ACC112 (cell line): ENCODE data around the gene PNP.
"Not testable (repeated sequence)": the region's sequence is repeated elsewhere in the genome, so short reads cannot be mapped to it uniquely, and the experiment has no call there.

ENCODE experiments used
- H2AFZ ChIP-seq: fragments of 200-600 bp; sonication (generic); one replicate; pipeline ENCODE4 v1.6.0; 2017; ENCODE audit warnings: antibody characterized with exemption, low read length; ENCODE audit not compliant: unreplicated experiment
- H3K27ac ChIP-seq: fragments of 200-600 bp; sonication (generic); 2 replicates; pipeline ENCODE4 v1.5.1; 2014; ENCODE audit warnings: low read depth, mild to moderate bottlenecking, antibody characterized with exemption, low read length, moderate library complexity
- H3K27me3 ChIP-seq: fragments of 200-600 bp; sonication (generic); 2 replicates; pipeline ENCODE4 v1.6.1; 2014; ENCODE audit warnings: mild to moderate bottlenecking, antibody characterized with exemption, low read length, moderate library complexity, mixed read lengths; ENCODE audit not compliant: insufficient read depth
- H3K36me3 ChIP-seq: fragments of 200-600 bp; sonication (generic); 2 replicates; pipeline ENCODE4 v1.6.1; 2016; ENCODE audit warnings: mild to moderate bottlenecking, antibody characterized with exemption, low read length, moderate library complexity, mixed read lengths; ENCODE audit not compliant: insufficient read depth
- H3K4me1 ChIP-seq: fragments of 200-600 bp; sonication (generic); one replicate; pipeline ENCODE4 v1.6.1; 2016; ENCODE audit warnings: low read length, mixed read lengths; ENCODE audit not compliant: insufficient read depth, unreplicated experiment, control insufficient read depth
- H3K4me3 ChIP-seq: fragments of 200-600 bp; sonication (generic); 2 replicates; pipeline ENCODE4 v1.5.1; 2014; ENCODE audit warnings: mild to moderate bottlenecking, low read depth, low read length
- H3K79me2 ChIP-seq: fragments of 200-600 bp; sonication (generic); one replicate; pipeline ENCODE4 v1.6.0; 2016; ENCODE audit warnings: low read length; ENCODE audit not compliant: control insufficient read depth, unreplicated experiment, insufficient read depth

Gene PNP

GRCh38 chr14:20492486-20492885, 23.3 kb downstream of the PNP start:
- Histone ChIP-seq H2AFZ (no peak overlapping the region), H3K79me2 (no peaks in the 10 kb centered on the region), H3K27me3 (no peaks in the 10 kb centered on the region), H3K4me1 (peaks cover 34% of the 10 kb centered on the region), H3K4me3 (no peak overlapping the region), H3K36me3 (no peaks in the 10 kb centered on the region), H3K27ac (no peak overlapping the region)

- peaks cover 34% of the 10 kb centered on the region for H3K4me1 ChIP-seq
- no peaks in the 10 kb centered on the region for H3K79me2 ChIP-seq
- H3K36me3 ChIP-seq = no peaks in the 10 kb centered on the region
- H3K27ac ChIP-seq = no peak overlapping the region
- no peaks in the 10 kb centered on the region for H3K27me3 ChIP-seq
- H2AFZ ChIP-seq = no peak overlapping the region
- H3K4me3 ChIP-seq = no peak overlapping the region
Measured at GRCh38 chr14:20493634-20494033, 24.4 kb downstream of the PNP start.

DNA sequence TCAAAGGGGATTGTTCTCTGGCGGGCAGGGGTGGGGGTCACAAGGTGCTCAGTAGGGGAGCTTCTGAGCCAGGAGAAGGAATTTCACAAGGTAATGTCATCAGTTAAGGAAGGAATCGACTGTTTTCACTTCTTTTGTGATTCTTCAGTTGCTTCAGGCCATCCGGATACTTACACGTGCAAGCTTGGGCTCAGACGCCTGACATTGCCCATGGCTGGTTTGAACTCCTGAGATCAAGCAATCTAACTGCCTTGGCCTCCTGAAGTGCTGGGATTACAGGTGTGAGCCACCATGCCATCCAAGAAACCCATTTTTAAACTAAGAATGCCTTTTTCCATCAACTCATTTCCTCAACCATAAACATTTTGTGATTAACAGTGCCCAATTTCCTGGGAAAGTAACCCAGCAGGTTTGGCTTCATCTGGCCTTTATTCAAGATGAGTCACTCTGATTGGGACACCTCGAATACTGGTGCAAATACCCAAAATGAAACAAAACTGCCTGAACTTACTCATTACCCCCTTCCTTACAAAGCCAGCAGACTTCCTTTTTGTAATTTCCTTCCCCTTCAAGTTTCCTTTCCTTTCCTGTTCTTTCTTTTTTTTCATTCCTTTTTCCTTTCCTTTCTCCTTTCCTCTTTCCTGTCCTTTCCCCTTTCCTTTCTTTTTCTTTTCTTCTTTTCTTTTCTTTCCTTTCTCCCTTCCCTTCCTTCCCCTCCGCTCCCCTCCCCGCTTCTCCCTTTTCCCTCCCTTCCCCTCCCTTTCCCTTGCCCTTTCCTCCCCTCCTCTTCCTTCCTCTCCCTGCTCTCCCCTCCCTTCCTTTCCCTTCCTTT, 25.9 kb downstream of the PNP start:
- Histone ChIP-seq H3K4me3 (no peak overlapping the region), H3K79me2 (no peaks in the 10 kb centered on the region), H2AFZ (peak overlapping the region; percentile 31), H3K27ac (peak overlapping the region; percentile 58), H3K27me3 (no peaks in the 10 kb centered on the region), H3K4me1 (peaks cover 25% of the 10 kb centered on the region), H3K36me3 (no peaks in the 10 kb centered on the region)

GRCh38 chr14:20498622-20499021, 29.4 kb downstream of the PNP start:
- Histone ChIP-seq H3K27ac (no peak overlapping the region), H3K36me3 (no peaks in the 10 kb centered on the region), H3K4me3 (no peak overlapping the region), H3K4me1 (peaks cover 32% of the 10 kb centered on the region), H3K27me3 (no peaks in the 10 kb centered on the region), H2AFZ (no peak overlapping the region), H3K79me2 (no peaks in the 10 kb centered on the region)

- Histone ChIP-seq H3K79me2 (no peaks in the 10 kb centered on the region), H3K36me3 (no peaks in the 10 kb centered on the region), H3K27ac (no peak overlapping the region), H3K27me3 (no peaks in the 10 kb centered on the region), H3K4me3 (no peak overlapping the region), H3K4me1 (peaks cover 32% of the 10 kb centered on the region), H2AFZ (no peak overlapping the region)
Measured at GRCh38 chr14:20499108-20499507, 29.9 kb downstream of the PNP start.

GRCh38 chr14:20499881-20500280, 30.7 kb downstream of the PNP start:
- Histone ChIP-seq H3K4me1 (peaks cover 31% of the 10 kb centered on the region), H3K79me2 (no peaks in the 10 kb centered on the region), H3K4me3 (no peak overlapping the region), H3K27ac (no peak overlapping the region), H3K27me3 (no peaks in the 10 kb centered on the region), H3K36me3 (no peaks in the 10 kb centered on the region), H2AFZ (no peak overlapping the region)

- Histone ChIP-seq H3K4me3 (no peak overlapping the region), H3K27ac (peak overlapping the region; percentile 75), H3K36me3 (no peaks in the 10 kb centered on the region), H3K4me1 (peaks cover 18% of the 10 kb centered on the region), H3K27me3 (no peaks in the 10 kb centered on the region), H3K79me2 (no peaks in the 10 kb centered on the region), H2AFZ (no peak overlapping the region)
Measured at GRCh38 chr14:20501346-20501745, 32.1 kb downstream of the PNP start.

GRCh38 chr14:20503898-20504297, 34.7 kb downstream of the PNP start:
- no peak overlapping the region for H3K27ac ChIP-seq

GRCh38 chr14:20506276-20506675, 37.1 kb downstream of the PNP start:
- not testable (repeated sequence) for H3K4me3 ChIP-seq, H2AFZ ChIP-seq, H3K27ac ChIP-seq, H3K36me3 ChIP-seq, H3K79me2 ChIP-seq, H3K4me1 ChIP-seq, H3K27me3 ChIP-seq

More at GRCh38 chr14:20503898-20504297, 34.7 kb downstream of the PNP start:
- Histone ChIP-seq H3K27me3 (no peaks in the 10 kb centered on the region), H2AFZ (no peak overlapping the region), H3K4me1 (peaks cover 18% of the 10 kb centered on the region), H3K36me3 (no peaks in the 10 kb centered on the region), H3K79me2 (no peaks in the 10 kb centered on the region), H3K4me3 (no peak overlapping the region)

GRCh38 chr14:20506752-20507151, 37.5 kb downstream of the PNP start:
- not testable (repeated sequence) for H3K4me1 ChIP-seq, H3K27me3 ChIP-seq, H2AFZ ChIP-seq, H3K27ac ChIP-seq, H3K36me3 ChIP-seq, H3K79me2 ChIP-seq, H3K4me3 ChIP-seq

DNA sequence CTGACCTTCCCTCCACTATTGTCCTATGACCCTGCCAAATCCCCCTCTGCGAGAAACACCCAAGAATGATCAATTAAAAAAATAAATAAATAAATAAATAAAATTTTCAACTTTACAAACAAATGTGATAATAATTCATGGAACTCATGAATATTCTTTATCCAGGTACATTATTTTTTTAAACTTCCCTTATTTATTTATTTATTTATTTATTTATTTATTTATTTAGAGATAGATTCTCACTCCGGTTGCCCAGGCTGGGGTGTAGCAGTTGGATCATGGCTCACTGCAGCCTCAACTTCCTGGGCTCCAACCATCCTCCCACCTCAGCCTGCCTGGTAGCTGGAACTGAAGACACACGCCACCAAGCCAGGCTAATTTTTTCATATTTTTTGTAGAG, 38.3 kb downstream of the PNP start:
- H3K27me3 ChIP-seq, H2AFZ ChIP-seq, H3K4me1 ChIP-seq, H3K79me2 ChIP-seq, H3K36me3 ChIP-seq, H3K27ac ChIP-seq, H3K4me3 ChIP-seq: not testable (repeated sequence)
